SH-SY5Y (cell line): ENCODE measurements around the gene DLL4.

Experiments used
- GATA2 ChIP-seq: IDR thresholded peaks from 2 replicates; pipeline ENCODE4 v1.6.1; 2011; ENCODE audit warnings: mild to moderate bottlenecking, low read depth, low read length
- GATA3 ChIP-seq: IDR thresholded peaks from 2 replicates; pipeline ENCODE4 v1.6.1; 2011; ENCODE audit warnings: low read depth, mild to moderate bottlenecking, low read length, moderate library complexity

GRCh38 chr15:40988156-40988555, 59.0 kb downstream of the DLL4 start:
- TF ChIP-seq GATA2 (no peak), GATA3 (no peak)
